ENCODE data around the gene GOSR1.
"Not testable (repeated sequence)": the region's sequence is repeated elsewhere in the genome, so short reads cannot be mapped to it uniquely, and the experiment has no call there.

GOSR1 gene

GRCh38 chr17:30477083-30477773 lies at the start of gene GOSR1:
Gene GOSR1 (plus strand): TSS chr17:30477408. CDS start chr17:30477434, 26 bp downstream.
- DNase-seq (ENCODE audit: low read depth): peak; percentile 98

- DNase-seq (ENCODE audit: low read depth): no peak
These were observed 49.6 kb upstream of the GOSR1 start for GRCh38 chr17:30427611-30428010.

DNA sequence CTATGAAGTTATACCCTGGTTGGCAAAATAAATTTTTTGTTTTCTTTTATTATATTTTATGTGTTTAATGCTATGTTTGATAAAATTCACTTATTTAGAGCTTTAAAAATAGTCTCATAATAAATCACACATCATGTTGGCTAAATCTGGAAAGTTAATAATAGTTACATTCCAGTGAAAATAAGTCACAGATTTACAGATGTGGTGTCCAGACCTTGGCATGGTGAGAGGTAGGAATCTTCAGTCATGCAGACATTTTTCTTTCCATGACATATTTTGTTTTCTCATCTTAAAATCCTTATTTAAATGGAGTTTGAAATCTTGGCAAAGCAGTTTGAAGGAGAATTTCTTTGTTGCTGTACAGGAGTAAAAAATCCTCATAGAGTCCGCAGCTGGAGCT lies 48.1 kb upstream of the GOSR1 start:
- DNase-seq (ENCODE audit: low read depth): no peak

DNA sequence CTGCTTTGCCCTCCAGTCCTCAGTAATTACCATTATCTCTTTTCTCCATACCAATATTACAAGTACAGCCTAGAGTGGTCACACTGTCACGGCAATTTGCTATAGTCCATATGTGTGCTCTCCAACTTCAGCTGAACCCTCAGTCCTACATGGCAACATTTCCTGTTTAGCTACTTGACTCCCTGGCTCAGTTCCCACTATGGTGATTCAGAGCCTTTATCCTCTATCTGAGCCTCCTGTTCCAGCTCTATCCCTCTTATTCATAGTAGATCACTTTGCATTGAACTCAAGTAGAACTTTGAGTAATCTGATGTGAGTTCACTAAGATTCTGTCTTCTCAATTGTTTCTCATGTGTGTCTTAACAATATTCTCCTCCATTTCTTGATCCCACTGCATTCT lies 43.7 kb upstream of the GOSR1 start:
- peak; percentile 96 for DNase-seq (ENCODE audit: low read depth)

DNA sequence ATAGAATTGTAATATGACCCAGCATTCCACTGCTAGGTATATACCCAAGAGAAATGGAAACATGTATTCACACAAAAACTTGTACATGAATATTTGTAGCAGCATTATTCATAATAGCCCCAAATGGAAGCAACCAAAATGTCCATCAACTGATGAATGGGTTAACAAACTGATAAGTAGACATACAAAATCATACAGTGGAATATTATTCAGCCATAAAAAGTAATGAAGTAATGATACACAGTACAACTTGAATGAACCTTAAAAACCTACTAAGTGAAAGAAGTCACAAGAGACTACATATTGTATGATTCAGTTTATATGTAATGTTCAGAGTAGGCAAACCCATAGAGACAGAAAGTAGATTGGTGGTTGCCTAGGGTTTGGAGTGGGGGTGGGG lies 40.5 kb upstream of the GOSR1 start:
- no peak for DNase-seq (ENCODE audit: low read depth)

GRCh38 chr17:30443721-30444120 lies 33.5 kb upstream of the GOSR1 start:
- DNase-seq (ENCODE audit: low read depth): no peak

DNA sequence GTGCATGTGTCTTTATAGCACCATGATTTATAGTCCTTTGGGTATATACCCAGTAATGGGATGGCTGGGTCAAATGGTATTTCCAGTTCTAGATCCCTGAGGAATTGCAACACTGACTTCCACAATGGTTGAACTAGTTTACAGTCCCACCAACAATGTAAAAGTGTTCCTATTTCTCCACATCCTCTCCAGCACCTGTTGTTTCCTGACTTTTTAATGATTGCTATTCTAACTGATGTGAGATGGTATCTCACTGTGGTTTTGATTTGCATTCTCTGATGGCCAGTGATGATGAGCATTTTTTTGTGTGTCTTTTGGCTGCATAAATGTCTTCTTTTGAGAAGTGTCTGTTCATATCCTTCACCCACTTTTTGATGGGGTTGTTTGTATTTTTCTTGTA lies 30.6 kb upstream of the GOSR1 start:
- DNase-seq (ENCODE audit: low read depth): not testable (repeated sequence)

GRCh38 chr17:30449480-30449879 lies 27.7 kb upstream of the GOSR1 start:
- no peak for DNase-seq (ENCODE audit: low read depth)

DNA sequence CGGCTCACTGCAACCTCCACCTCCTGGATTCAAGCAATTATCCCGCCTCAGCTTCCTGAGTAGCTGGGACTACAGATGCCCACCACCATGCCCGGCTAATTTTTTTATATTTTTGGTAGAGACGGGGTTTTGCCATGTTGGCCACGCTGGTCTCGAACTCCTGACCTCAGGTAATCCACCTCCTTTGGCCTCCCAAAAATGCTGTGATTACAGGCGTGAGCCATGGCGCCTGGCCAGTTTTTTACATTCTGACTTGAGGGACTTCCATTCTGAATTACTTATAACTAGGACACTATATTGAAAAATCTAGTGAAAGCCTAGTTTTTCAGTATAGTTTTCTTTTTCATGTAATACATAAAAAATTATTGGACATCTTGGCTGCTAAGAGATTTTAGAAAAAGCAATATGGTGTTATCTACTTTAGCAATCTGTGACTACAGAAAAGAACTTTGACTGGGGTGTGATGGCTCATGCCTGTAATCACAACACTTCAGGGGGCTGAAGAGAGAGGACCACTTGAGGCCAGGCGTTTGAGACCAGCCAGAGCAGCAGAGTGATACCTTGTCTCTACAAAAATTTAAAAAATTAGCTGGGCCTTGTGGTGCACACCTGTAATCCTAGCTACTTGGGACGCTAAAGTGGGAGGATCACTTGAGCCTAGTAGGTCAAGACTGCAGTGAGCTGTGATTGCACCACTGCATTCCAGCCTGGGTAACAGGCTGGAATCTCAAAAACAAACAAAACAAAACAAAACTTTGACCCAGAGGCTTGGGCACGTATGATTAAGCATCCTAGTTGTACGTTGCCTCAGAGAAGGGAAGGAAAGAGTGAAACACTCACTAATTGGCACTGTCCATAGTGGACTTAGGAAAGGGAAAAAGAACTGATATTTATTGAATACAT lies 26.8 kb upstream of the GOSR1 start:
- DNase-seq (ENCODE audit: low read depth): peak; percentile 27

DNA sequence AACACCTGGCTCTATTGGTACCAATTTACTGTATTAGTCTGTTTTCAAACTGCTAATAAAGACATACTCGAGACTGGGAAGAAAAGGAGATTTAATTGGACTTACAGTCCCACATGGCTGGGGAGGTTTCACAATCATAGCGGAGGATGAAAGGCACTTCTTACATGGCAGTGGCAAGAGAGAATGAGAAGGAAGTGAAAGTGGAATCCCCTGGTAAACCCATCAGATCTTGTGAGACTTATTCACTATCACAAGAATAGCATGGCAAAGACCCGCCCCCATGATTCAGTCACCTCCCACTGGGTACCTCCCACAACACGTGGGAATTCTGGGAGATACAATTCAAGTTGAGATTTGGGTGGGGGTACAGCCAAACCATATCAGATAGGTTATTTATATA lies 22.6 kb upstream of the GOSR1 start:
- DNase-seq (ENCODE audit: low read depth): no peak

GRCh38 chr17:30458371-30458770 lies 18.8 kb upstream of the GOSR1 start:
- no peak for DNase-seq (ENCODE audit: low read depth)

DNA sequence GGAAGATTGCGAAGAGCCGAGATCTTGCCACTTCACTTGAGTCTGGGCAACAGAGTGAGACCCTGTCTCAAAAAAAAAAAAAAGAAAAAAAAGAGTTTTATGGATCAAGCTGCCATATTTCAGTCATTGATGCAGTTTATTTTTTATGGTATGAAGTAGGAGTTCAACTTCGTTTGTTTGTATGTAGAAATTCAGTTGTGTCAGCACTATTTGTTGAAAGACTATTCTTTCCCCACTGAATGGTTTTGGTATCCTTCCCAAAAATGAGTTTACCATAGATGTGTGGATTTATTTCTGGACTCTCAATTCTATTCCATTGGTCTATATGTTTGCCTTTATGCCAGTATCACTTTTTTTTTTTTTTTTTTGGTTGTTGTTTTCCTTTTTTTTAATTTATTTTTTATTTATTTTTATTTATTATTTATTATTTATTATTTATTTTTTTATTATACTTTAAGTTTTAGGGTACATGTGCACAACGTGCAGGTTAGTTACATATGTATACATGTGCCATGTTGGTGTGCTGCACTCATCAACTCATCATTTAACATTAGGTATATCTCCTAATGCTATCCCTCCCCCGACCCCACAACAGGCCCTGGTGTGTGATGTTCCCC lies 18.3 kb upstream of the GOSR1 start:
- not testable (repeated sequence) for DNase-seq (ENCODE audit: low read depth)

DNA sequence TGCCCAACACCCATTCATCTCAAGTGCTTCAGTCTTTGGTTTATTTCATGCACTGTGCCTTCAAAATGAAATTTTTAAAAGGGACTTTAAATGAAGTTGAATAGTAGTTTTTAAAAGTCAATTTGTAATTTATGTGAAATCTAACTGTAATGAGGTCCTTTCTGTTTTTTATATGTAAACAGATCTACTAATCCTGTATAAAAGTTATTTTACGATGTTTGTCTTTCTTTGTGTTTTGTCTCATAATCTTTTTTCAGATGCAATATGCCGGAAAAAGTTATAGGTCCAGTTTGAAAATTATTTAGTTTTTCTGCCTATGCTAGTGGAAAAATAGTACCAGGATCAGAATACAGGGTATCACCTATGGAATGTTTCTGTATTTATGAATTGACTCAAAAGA lies 8.7 kb upstream of the GOSR1 start:
- no peak for DNase-seq (ENCODE audit: low read depth)

DNA sequence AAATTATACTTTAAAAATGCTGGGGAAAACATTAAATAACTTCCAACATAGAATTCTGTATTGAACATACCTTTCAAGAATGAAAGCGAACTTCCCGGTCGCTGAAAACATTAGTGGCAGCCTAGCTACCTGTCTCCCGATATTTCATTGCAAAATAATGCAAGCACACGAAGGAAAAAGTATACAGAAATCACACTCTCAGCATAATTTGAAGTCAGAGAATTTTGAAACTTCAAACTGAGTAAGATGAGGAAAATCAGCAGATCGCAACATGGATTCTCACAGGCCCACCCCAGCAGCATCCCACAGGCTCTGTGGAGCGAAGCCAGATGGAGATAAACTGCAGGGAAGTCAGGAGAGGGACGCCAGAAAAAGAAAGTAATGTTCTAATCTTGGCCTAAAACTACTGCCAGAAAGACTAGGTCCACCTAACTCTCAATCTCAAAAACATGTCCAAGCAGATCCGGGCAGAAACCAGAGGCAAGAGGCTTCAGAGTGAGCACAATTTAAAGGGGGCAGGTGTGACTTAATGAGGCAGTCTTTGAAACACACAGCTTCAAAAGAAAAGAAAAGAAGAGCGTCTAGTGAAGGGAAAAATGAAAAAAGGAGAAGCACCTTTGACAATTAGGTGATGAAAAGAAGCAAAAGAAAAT lies 4.8 kb upstream of the GOSR1 start:
- no peak for DNase-seq (ENCODE audit: low read depth)

- no peak for DNase-seq (ENCODE audit: low read depth)
These were observed 2.0 kb upstream of the GOSR1 start for GRCh38 chr17:30475206-30475605.

DNA sequence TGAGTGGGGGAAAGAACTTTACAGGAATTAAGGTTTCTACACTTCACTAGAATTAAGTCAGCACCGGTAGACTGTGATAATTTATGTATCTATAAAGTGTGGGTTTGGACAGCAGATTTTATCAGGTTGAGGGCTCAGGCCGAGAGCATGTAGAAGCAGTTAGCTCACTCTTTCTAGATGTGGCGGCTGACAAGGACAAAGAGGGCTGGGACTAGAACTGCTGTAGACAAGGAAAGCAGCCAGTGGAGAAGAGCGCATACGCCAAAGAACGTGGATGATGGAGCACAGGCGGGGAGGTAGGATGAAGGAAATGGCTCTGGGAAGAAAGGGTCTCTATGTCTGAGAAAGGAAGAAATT lies 504 bp upstream of the GOSR1 start:
- DNase-seq (ENCODE audit: low read depth): peak; percentile 46

DNA sequence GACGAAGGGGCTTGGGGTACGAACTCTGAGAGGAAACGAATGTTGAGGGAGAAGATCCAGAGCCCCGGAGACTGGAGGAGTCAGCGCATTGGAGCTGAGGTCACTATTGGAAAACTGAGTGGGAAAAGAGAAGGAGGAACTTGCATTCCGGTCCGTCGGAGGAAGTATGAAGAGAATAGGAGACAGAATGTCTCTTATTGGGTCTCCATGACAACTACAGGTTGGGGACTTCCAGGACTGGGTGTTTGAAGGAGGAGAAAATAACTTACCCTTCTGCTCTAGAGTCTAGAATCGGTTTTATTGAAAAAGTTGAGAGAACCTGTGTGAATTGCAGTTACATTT lies 537 bp downstream of the GOSR1 start:
- peak; percentile 55 for DNase-seq (ENCODE audit: low read depth)

DNA sequence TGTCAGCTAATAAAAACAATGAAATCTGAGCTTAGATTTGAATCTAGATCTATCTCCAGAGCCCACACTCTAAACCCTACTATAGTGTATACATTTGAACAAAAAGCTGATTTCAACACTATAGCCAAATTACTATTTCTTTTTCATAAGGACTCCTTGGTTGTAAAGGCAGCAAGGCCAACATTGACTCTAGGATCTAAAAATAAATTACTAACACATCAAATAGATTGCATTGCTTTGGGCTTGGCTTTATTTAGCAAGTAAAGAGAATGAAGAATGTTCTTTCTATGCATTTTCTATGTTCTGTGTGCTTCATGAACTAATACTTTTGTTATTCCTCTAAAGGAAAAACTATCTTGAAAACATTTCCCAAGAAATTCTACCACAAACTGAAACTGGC lies 5.3 kb downstream of the GOSR1 start:
- no peak for DNase-seq (ENCODE audit: low read depth)

DNA sequence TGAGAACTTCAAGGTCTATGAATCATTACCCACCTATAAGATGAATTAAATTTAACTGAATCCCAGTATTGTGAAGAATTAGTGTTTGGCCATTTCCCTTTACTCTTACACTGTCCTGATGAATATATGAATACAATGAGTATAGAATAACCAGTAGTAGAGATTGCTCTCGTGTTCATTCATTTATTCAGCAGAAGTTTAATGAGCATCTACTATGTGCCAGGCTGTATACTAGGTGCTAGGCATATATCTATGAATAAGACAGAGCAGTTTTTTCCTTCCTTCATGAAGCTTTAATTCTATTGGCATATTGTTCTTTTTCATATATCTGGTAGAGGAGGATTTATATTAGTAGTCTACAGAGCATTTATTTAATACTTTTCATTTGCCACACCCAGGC lies 6.0 kb downstream of the GOSR1 start:
- DNase-seq (ENCODE audit: low read depth): no peak

- no peak for DNase-seq (ENCODE audit: low read depth)
These were observed 16.6 kb downstream of the GOSR1 start for GRCh38 chr17:30493780-30494179.

- DNase-seq (ENCODE audit: low read depth): no peak
These were observed 18.4 kb downstream of the GOSR1 start for GRCh38 chr17:30495586-30495985.

GRCh38 chr17:30503558-30503957 lies 26.4 kb downstream of the GOSR1 start:
- peak; percentile 47 for DNase-seq (ENCODE audit: low read depth)

Measured in ELR (cell line).